Parathyroid adenoma (tissue), 2 donors: ENCODE data around the gene TFEB.

Source experiments
- H2AFZ ChIP-seq: fragments of 300-600 bp; sonication (generic); one replicate; pipeline ENCODE4 v1.7.0; 2017; ENCODE audit warnings: antibody characterized with exemption, mild to moderate bottlenecking
- H3K27ac ChIP-seq: fragments of 300-600 bp; sonication (generic); one replicate; pipeline ENCODE4 v1.7.0; 2017
- H3K27me3 ChIP-seq: fragments of 300-600 bp; sonication (generic); one replicate; pipeline ENCODE4 v1.7.0; 2017; ENCODE audit warnings: low read length; ENCODE audit not compliant: control insufficient read depth, insufficient read depth
- H3K36me3 ChIP-seq: fragments of 300-600 bp; sonication (generic); one replicate; pipeline ENCODE4 v1.7.0; 2017; ENCODE audit warnings: low read length; ENCODE audit not compliant: control insufficient read depth, insufficient read depth
- H3K4me1 ChIP-seq: fragments of 300-600 bp; sonication (generic); one replicate; pipeline ENCODE4 v1.7.0; 2017; ENCODE audit warnings: control low read depth
- H3K4me2 ChIP-seq: fragments of 300-600 bp; sonication (generic); one replicate; pipeline ENCODE4 v1.7.0; 2017; ENCODE audit warnings: low read length
- H3K4me3 ChIP-seq: fragments of 300-600 bp; sonication (generic); one replicate; pipeline ENCODE4 v1.7.0; 2017; ENCODE audit warnings: low read depth, low read length
- H3K79me2 ChIP-seq: fragments of 300-600 bp; sonication (generic); one replicate; pipeline ENCODE4 v1.7.0; 2017; ENCODE audit warnings: control low read depth
- H3K9ac ChIP-seq: fragments of 300-600 bp; sonication (generic); one replicate; pipeline ENCODE4 v1.7.0; 2017; ENCODE audit warnings: mild to moderate bottlenecking
- H3K9me3 ChIP-seq: fragments of 300-600 bp; sonication (generic); one replicate; pipeline ENCODE4 v1.7.0; 2017; ENCODE audit warnings: low read length; ENCODE audit not compliant: control insufficient read depth
- CTCF ChIP-seq: fragments of 300-600 bp; sonication (generic); IDR thresholded peaks from one replicate; pipeline ENCODE4 v1.7.0; 2017; ENCODE audit warnings: antibody characterized with exemption, mild to moderate bottlenecking
- donor health status: primary hyperparathyroidism.

The TFEB gene

GRCh38 chr6:41675176-41675775, 60.1 kb downstream of the TFEB start:
- Histone ChIP-seq H3K27me3 (no peaks in the 10 kb centered on the region), H2AFZ (no peak overlapping the region), H3K27ac (no peak overlapping the region), H3K4me2 (no peak overlapping the region), H3K9me3 (no peaks in the 10 kb centered on the region), H3K36me3 (no peaks in the 10 kb centered on the region), H3K4me1 (no peaks in the 10 kb centered on the region), H3K4me3 (no peak overlapping the region), H3K9ac (no peak overlapping the region), H3K79me2 (no peaks in the 10 kb centered on the region)
- no peak for TF ChIP-seq CTCF

- Histone ChIP-seq H3K9me3 (no peaks in the 10 kb centered on the region), H3K27ac (no peak overlapping the region), H3K9ac (no peak overlapping the region), H2AFZ (no peak overlapping the region), H3K27me3 (no peaks in the 10 kb centered on the region), H3K79me2 (no peaks in the 10 kb centered on the region), H3K4me3 (no peak overlapping the region), H3K4me2 (no peak overlapping the region), H3K36me3 (no peaks in the 10 kb centered on the region), H3K4me1 (no peaks in the 10 kb centered on the region)
- TF ChIP-seq CTCF = no peak
Observed at GRCh38 chr6:41674231-41675000, 61.0 kb downstream of the TFEB start.

GRCh38 chr6:41673704-41674000, 61.8 kb downstream of the TFEB start:
- Histone ChIP-seq H3K4me2 (no peak overlapping the region), H3K4me3 (no peak overlapping the region), H3K9ac (no peak overlapping the region), H3K9me3 (no peaks in the 10 kb centered on the region), H2AFZ (no peak overlapping the region), H3K36me3 (no peaks in the 10 kb centered on the region), H3K27ac (no peak overlapping the region), H3K4me1 (no peaks in the 10 kb centered on the region), H3K27me3 (no peaks in the 10 kb centered on the region), H3K79me2 (no peaks in the 10 kb centered on the region)
- TF ChIP-seq CTCF = no peak

- Histone ChIP-seq H3K4me3 (no peak overlapping the region), H3K4me2 (no peak overlapping the region), H3K27ac (no peak overlapping the region), H3K79me2 (no peaks in the 10 kb centered on the region), H3K4me1 (no peaks in the 10 kb centered on the region), H3K36me3 (no peaks in the 10 kb centered on the region), H3K9ac (no peak overlapping the region), H2AFZ (no peak overlapping the region), H3K27me3 (no peaks in the 10 kb centered on the region), H3K9me3 (no peaks in the 10 kb centered on the region)
- TF ChIP-seq CTCF = no peak
Observed at GRCh38 chr6:41672816-41673703, 62.3 kb downstream of the TFEB start.
